Subcutaneous abdominal adipose tissue (tissue), 5 donors: ENCODE data around the gene GARIN6.
"Not testable (repeated sequence)": the region's sequence is repeated elsewhere in the genome, so short reads cannot be mapped to it uniquely, and the experiment has no call there.

Experiments
- H3K27ac ChIP-seq: one replicate; pipeline ENCODE4 v1.7.0; 2013; ENCODE audit warnings: low read depth, mild to moderate bottlenecking, inconsistent platforms, low read length, moderate library complexity
- H3K27me3 ChIP-seq, 5 donors: one replicate each; pipeline ENCODE4 v1.7.0; 2013; ENCODE audit warnings: low read length in 5 of 5, inconsistent platforms in 1 of 5; ENCODE audit not compliant: control insufficient read depth in 5 of 5, insufficient read depth in 4 of 5
- H3K36me3 ChIP-seq, 5 donors: one replicate each; pipeline ENCODE4 v1.7.0; 2013; ENCODE audit warnings: low read length in 5 of 5; ENCODE audit not compliant: control insufficient read depth in 5 of 5, insufficient read depth in 5 of 5
- H3K4me1 ChIP-seq, 5 donors: one replicate each; pipeline ENCODE4 v1.7.0; 2013; ENCODE audit warnings: low read length in 5 of 5, mild to moderate bottlenecking in 3 of 5, moderate library complexity in 1 of 5; ENCODE audit not compliant: control insufficient read depth in 5 of 5, insufficient read depth in 5 of 5
- H3K4me3 ChIP-seq, 5 donors: one replicate each; pipeline ENCODE4 v1.7.0; 2013; ENCODE audit warnings: low read length in 5 of 5, low read depth in 1 of 5
- H3K9ac ChIP-seq, 5 donors: one replicate each; pipeline ENCODE4 v1.7.0; 2013; ENCODE audit warnings: low read length in 5 of 5, mild to moderate bottlenecking in 4 of 5, moderate library complexity in 3 of 5
- H3K9me3 ChIP-seq, 5 donors: one replicate each; pipeline ENCODE4 v1.7.0; 2013; ENCODE audit warnings: low read length in 5 of 5; ENCODE audit not compliant: control insufficient read depth in 5 of 5
- donor health status: healthy.
- donor health status: healthy.
- donor health status: healthy.
- donor health status: healthy.
- donor health status: healthy.

Gene GARIN6

DNA sequence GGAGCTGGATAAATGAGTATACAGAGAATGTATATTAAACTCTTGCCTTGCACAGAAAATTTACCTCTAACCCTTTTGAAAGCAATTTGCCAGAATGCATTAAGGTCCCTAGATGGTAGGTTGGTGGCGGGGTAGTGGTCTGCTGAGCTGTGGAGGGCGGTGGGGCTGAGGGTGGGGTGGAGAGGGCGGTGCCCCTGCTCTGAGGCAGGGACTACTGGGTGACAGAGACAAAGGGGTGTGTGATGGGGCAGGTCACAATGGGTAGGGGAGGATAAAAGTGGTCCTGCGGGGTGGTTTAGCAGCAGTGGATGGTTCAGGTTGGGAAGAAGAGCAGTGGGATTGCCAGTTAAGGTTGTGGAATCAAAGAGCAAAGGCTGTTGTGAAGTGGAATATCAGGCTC is at the start of gene GARIN6:
Gene GARIN6, plus strand, starts transcription at position 301 of the 400 bp plus-strand sequence. CDS start 422 bp downstream, outside the sequence.
- Histone ChIP-seq H3K4me1 (no peaks in the 10 kb centered on the region), H3K27ac (no peak within 1 kb of the TSS), H3K4me3 (no peak within 1 kb of the TSS), H3K36me3 (no peaks in the 10 kb centered on the region), H3K27me3 (no peaks in the 10 kb centered on the region), H3K9me3 (no peaks in the 10 kb centered on the region), H3K9ac (no peak within 1 kb of the TSS)

DNA sequence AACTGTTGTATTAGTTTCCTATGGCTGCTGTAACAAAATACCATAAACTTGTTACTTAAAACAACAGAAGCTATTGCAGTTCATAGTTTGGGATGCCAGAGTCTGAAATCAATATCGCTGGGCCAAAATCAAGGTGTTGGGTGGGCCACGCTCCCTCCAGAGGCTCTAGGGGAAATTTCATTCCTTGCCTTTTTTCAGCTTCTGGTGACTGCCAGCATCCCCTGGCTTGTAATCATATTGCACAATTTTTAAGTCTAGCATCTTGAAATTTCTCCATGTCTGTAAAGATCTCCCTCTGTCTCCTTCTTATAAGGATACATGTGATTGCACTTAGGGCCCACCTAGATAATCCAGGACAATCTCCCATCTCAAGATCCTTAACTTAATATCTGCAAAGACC is 48.8 kb upstream of the GARIN6 start:
- H3K27me3 ChIP-seq, result no peaks in the 10 kb centered on the region
- no peak overlapping the region for H3K4me3 ChIP-seq
- no peaks in the 10 kb centered on the region for H3K36me3 ChIP-seq
- no peaks in the 10 kb centered on the region for H3K4me1 ChIP-seq
- no peak overlapping the region for H3K9ac ChIP-seq
- H3K9me3 ChIP-seq, result no peaks in the 10 kb centered on the region
- H3K27ac ChIP-seq, result no peak overlapping the region

DNA sequence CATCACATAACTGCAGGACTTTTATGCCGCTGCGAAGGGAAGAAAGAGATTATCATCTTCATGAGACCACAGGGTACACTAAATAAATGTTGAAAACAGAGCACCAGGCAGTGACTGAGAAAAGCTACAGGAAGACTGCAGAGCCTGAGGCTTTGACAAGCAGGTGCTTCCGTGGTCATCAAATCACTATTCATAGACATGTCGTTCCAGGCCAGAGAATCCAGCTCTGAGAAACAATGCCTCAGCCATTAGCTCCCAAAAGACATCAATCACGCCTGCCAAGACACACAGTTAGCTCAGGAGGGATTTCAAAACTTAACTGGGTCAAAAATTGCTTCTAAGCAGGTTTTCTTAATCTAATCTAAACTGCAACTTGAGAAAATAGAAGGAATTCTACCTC is 47.2 kb upstream of the GARIN6 start:
- H3K9ac ChIP-seq, result no peak overlapping the region
- H3K4me1 ChIP-seq, result no peaks in the 10 kb centered on the region
- H3K36me3 ChIP-seq, result no peaks in the 10 kb centered on the region
- no peak overlapping the region for H3K4me3 ChIP-seq
- H3K27ac ChIP-seq, result no peak overlapping the region
- no peaks in the 10 kb centered on the region for H3K27me3 ChIP-seq
- H3K9me3 ChIP-seq, result no peaks in the 10 kb centered on the region

DNA sequence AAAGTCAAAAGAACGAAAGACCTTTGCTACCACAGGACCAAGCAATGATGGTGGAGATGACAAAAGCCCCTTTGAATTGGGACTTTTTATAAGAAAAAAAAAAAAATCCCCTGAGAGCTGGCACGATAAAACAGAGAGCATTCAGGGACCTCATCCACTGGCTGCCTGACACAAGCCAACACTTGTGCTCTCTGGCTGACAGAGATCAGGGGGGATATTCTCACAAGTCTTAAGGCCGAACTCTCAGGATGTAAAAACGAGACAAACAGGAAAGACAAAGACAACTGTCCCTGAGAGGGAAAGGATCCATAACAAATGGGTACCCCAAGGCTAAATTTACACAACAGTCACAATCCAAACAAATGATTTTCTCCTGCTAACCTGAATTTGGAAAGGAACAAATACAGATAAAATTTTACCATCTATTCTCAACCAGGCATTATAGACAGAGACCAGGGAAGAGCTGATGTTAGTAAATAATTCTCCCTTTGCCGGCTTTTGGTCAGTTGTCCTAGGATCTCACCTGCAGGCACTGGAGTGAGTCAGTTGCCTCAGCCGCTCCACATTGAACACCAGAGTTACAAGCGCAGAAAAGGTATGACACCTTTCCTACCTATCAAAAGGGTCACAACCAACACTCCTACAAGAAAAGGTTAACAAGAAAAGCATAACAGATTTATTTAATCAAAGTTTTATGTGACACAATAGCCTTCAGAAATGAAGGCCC is 37.9 kb upstream of the GARIN6 start:
- Histone ChIP-seq H3K27ac (no peak overlapping the region), H3K4me1 (no peaks in the 10 kb centered on the region), H3K9ac (no peak overlapping the region), H3K27me3 (no peaks in the 10 kb centered on the region), H3K36me3 (no peaks in the 10 kb centered on the region), H3K9me3 (no peaks in the 10 kb centered on the region), H3K4me3 (no peak overlapping the region)

DNA sequence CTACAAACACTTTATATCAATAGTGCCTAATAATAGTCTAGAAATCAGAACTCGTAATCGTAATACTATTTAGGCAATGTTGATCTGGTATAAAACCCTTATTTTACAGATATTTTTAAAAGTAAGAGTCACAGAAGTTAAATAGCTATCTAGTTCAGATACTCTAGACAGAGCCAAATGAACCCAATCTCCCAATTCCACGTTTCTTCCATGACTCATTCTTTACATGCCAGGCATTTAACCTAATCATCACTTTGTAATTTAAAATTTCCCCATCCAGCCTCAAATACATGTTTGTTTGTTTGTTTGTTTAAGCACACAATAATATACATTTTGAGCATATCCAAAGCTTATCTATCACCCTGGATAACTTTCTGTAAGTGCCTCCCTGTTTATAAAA is 36.4 kb upstream of the GARIN6 start:
- no peak overlapping the region for H3K4me3 ChIP-seq
- H3K9me3 ChIP-seq, result no peaks in the 10 kb centered on the region
- H3K9ac ChIP-seq, result no peak overlapping the region
- no peak overlapping the region for H3K27ac ChIP-seq
- no peaks in the 10 kb centered on the region for H3K4me1 ChIP-seq
- H3K27me3 ChIP-seq, result no peaks in the 10 kb centered on the region
- no peaks in the 10 kb centered on the region for H3K36me3 ChIP-seq

DNA sequence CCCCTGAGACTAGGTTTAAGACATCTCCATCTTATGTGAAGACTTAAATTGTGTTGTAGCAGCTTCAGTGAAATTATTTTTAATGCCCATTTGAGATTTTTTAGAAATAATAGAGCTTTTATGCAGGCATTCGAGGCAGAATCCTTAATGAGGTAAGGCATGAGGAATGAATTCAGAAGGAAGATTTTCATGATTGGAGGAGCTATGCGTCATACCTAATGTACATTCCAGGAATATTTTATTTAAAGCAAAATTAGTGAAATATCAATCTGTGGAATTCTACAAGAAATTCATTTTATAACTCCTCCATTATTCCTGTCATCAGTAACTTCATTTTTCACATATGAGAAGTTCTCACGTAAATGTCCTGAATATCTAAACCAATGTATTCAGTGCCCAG is 36.0 kb upstream of the GARIN6 start:
- Histone ChIP-seq H3K27me3 (no peaks in the 10 kb centered on the region), H3K4me1 (no peaks in the 10 kb centered on the region), H3K4me3 (no peak overlapping the region), H3K9me3 (no peaks in the 10 kb centered on the region), H3K27ac (no peak overlapping the region), H3K9ac (no peak overlapping the region), H3K36me3 (no peaks in the 10 kb centered on the region)

DNA sequence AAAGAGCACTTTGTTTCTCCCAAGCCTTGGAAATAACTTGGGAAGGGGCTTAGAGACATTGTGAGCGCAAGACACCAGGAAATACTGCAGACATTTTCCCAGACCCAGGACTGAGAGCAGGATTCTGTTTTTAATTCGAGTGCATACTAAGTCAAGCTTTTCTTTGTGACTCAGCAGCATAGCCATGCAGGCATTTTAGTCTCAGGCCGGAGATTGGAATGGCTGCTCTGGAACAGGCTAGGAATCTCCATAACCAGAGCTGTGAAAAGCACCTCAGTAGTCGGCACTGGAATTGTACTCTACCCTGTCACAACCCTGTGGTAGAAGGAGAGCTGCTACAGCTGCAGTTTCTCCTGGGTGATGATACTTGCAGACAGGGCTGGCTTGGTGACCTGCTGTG is 28.9 kb upstream of the GARIN6 start:
- Histone ChIP-seq H3K27me3 (no peaks in the 10 kb centered on the region), H3K9me3 (peaks cover 0 to 13% (median 9%) of the 10 kb centered on the region in 5 donors), H3K27ac (no peak overlapping the region), H3K4me3 (no peak overlapping the region), H3K36me3 (no peaks in the 10 kb centered on the region), H3K4me1 (no peaks in the 10 kb centered on the region), H3K9ac (no peak overlapping the region)

DNA sequence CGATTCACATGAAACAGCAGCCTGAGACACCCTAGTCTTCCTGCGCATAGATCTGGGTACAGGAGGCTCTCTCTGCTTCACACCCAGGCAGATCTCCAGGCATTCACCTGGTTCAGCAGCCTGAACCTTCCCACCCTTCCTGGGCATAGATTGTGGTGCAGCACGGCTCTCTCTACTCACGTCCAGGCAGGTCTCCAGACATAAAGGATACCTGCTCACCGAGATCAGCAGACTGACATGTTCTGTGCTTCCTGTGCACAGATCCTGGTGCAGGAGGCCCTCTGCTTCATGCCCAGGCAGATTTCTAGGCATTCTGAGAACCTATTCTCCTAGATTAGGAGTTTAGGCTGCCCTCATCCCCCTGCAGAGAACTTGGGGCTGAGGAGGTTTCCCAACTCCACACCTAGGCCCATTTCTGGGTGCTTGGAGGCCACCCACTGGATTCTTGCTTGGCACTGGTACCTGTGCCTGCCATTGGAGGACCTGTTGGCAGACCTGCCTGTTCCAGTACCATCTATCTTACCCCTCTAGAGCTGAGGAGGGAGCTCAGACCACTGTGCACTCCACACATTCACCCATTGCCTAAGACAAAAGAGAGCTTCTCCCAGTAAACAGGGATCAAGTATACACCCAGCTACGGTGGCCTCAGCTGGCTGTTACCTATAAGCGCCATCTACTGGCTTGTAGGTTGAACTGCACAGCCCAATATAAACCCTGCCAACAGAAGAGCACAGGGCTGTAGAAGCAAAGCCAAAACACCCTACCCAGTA is 28.0 kb upstream of the GARIN6 start:
- Histone ChIP-seq H3K27me3 (no peaks in the 10 kb centered on the region), H3K4me3 (peak overlapping the region in 1 of 5 donors; percentile 5), H3K4me1 (no peaks in the 10 kb centered on the region), H3K27ac (no peak overlapping the region), H3K9ac (no peak overlapping the region), H3K9me3 (peaks cover 0 to 13% (median 9%) of the 10 kb centered on the region in 5 donors), H3K36me3 (no peaks in the 10 kb centered on the region)

DNA sequence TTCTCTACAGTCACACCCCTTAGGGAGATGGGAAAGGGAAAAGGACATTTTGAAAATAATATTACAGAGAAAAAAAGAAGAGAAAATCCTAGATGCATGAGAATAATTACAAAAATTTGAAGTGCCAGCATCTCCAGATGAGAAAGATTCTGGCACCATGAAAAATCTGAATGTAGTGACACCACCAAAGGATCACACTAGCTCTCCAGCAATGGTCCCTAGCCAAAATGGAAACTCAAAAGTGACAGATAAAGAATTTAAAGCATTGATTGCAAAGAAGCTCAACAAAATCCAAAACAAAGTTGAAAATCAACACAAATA is 27.4 kb upstream of the GARIN6 start:
- Histone ChIP-seq H3K4me1 (no peaks in the 10 kb centered on the region), H3K36me3 (no peaks in the 10 kb centered on the region), H3K27me3 (no peaks in the 10 kb centered on the region), H3K27ac (no peak overlapping the region), H3K9me3 (peaks cover 0 to 13% (median 9%) of the 10 kb centered on the region in 5 donors), H3K4me3 (no peak overlapping the region), H3K9ac (no peak overlapping the region)

DNA sequence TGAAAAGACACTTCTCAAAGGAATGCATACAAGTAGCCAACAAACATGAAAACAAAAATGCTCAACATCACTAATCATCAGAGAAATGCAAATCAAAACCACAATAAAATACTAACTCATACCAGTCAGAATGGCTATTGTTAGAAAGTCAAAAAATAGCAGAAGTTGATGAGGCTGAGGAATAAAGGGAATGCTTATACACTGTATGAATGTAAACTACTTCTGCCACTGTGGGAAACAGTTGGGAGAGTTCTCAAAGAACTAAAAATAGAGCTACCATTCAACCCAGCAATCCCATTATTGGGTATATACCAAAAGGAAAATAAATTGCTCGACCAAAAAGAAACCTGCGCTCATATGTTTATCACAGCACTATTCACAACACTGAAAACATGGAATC is 23.0 kb upstream of the GARIN6 start:
- not testable (repeated sequence) for H3K4me1 ChIP-seq, H3K9ac ChIP-seq, H3K27ac ChIP-seq, H3K4me3 ChIP-seq, H3K9me3 ChIP-seq, H3K27me3 ChIP-seq, H3K36me3 ChIP-seq
